NCI-H2196 treated with DMSO at 0.1 percent for 48 hours (cell line): ENCODE measurements around the gene LDLRAD3.

ENCODE experiments used
- DNase-seq: peaks from one replicate; lab custom pipeline; 2025; ENCODE audit not compliant: unreplicated experiment; lab: John Stamatoyannopoulos, UW

LDLRAD3 gene

DNA sequence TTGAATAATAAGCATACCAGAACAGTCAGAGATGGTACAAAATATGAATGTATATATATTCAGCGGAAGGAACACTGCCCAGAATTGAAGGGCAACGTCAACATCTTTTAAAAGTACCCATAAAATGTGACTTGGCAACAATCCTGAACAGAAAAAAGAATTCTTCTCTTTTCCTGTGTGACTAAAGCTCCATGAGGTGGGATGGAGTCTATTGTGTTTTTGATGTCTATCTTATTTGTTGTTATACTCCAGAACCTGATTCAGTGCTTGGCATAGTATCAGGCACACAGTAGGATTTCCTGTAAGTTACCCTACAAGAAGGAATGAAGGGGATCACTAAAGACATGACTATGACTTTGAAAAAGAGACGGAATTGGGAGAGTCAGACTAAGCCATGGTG, 10.3 kb downstream of the LDLRAD3 start:
- DNase-seq, result no peak

DNA sequence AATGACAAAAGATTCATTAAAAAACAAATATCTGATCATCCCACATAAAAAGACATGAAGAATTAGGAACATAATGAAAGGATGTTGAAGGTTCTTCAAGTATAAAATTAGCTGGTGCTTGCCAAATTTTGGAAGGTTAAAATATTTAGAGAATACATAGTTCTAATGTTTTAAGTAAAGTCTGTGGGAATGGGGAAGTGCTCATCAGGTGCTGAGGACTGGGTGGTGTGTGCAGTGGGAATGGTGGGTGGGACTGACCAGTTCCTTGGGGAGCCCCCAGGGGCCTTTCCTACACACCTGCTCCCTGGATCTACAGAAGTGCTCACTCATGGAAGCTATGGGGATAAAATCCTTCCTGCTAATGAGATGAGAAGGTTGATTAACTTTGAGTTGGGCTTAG, 11.8 kb downstream of the LDLRAD3 start:
- no peak for DNase-seq

DNA sequence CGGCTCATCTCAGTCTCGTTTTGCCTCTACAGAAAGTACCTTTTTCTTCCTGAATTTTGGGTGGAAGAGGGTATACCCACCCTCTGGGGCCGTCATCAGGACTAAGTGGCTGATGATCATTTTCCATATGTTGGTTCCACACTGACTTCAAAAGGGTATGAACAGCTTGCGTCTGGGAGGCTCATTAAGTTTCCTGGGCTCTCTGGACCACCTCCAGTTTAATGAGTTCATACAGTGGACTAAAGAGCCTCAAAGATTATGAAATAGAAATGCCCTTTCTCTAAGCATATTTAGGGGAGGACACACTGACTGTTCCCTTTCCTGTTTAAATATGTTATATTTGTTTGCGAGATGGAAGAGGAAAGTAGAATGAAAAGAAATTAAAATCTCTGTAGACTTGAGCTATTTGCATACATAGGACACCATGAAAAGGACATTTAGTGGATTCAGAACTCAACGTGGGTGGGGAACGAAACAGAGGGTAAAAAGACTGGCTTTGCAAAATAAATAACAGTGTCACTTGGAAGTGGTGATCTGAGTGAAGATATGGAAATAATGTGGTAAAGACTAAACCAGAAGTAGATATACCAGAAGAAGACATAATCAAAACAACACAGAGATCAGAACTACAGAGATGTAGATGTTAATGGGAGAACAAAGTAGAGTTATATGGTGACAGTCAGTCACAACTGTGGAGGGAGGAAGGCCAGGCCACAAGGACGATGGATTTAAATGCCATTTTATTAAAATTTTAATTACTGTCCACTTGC, 18.7 kb downstream of the LDLRAD3 start:
- DNase-seq, result no peak

DNA sequence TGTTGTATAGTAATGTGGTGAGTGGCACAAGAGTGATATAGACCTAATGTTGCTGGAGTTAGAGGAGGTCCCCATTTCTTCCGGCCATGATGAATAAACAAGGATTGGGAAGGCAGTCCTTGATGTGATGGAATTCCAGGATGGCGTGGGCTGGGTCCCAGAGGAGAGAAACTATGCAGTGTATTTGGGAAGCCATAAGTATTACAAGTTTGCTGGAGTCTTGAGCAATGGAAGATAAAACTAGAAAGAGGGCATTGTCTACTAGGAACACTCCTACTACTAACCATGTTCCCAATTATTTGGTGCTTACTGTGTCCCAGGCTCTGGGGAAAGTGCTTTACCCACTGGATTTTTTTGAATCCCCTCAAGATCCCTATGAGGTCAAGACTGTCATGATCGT, 20.0 kb downstream of the LDLRAD3 start:
- DNase-seq, result no peak

DNA sequence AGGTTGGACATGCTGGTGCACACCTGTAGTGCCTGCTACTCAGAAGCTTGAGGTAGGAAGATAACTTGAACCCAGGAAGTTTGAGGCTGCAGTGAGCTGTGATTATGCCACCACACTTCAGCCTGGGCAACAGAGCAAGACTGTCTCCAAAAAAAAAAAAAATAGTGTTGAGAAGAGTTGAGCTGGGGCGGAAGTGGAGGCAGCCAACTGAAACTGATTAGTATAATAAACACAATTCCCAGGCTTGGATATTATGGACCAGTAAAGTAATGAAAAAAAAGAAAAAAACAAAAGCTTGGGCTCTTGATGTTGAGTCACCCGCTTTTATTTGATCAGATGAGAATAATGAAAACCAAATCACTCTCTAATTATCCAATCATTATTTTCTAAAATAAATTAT, 21.0 kb downstream of the LDLRAD3 start:
- no peak for DNase-seq

DNA sequence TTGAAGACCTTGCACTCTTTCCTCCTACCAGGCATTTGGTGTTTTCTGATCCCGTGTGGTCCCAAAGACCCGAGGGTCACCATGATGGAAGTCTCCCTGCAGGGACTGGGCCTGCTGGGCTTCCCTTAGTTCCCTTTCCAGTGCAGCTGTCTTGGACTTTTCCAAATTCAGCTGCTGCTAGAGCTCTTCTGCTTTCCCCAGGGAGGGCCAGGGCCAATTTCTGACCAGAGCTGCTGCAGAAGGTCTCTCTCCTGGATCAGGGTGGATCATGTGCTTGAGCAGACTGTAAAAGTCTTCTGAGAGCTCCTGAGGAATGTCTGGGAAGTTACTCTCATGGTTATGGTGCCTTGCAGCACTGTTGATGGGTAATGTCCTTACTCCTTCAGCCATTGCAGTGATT, 23.2 kb downstream of the LDLRAD3 start:
- no peak for DNase-seq

DNA sequence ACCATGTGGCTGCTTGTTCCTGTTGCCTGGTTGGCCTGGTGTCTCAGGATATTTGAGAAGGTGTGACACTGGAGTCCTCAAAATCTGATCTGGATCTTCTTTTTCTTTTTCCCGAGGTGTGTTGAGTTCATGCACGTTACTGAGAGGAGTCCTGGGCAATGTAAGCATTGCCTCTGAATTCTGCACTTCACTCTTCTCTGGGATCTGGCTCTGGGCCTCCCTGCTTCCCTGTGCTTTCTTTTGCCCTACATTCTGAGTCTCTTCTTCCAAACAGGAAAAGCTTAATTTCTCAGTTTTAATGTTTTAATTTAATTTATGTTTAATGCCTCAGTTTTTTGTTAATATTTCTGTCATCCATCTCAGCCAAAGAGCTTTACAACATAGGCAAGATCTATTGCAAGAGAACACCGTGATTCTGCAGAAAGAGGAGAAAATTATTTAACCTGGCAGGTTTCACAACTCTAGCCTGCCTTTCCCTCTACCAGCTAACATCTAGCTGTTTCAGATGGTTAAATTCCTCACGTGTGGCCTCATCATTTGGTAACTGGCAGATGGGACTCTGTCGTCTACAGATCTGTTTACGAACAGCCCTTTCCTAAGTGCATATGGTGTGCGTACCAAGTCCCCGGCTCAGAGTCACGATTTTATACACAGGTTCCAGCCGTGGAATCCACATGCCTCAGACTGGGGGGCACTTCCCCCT, 24.7 kb downstream of the LDLRAD3 start:
- no peak for DNase-seq

DNA sequence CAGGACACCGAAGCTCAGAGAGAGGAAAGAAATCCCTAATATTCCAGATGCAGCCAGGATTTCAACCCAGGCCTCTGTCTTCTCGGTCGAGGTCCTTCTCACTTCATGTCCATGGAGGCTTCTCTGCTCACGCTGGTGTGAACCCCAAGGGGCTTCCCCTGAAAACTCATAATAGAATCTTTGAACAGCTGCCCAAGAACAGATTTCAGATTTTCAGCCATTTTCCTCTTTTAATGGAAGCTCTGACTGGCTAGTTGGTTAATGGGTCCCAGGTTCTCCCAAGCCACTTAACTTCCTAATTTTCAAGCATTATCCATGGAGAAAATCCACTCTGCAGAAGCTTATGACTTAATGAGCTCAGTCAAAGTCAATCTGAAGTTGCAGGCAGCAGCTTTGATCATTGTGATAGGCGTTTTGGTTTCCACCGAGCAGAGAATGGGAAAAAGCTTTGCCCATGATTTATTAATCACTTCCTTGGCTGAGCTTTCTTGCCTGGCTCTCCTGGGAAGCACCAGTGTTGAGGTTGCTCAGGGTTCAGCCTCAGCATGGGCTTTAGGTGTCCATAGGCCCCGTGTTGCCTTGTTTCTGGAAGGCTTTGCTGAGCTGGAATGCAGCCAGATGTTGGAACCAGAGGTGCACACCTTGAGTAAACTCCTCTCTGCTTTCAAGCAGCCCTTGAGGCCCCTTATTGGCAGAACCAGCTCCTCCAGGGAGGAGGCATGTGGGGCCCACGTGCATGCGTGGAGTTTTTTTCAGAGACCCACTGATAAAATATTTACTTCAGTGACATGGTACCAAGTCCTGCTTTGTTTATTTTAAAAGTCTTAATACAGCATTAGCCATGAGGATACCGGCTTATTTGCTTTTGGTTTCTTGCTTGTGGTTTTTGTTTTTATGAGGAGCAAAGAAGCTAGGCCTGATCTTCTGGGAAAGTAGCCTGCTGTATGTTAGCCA, 25.5 kb downstream of the LDLRAD3 start:
- DNase-seq, result no peak

DNA sequence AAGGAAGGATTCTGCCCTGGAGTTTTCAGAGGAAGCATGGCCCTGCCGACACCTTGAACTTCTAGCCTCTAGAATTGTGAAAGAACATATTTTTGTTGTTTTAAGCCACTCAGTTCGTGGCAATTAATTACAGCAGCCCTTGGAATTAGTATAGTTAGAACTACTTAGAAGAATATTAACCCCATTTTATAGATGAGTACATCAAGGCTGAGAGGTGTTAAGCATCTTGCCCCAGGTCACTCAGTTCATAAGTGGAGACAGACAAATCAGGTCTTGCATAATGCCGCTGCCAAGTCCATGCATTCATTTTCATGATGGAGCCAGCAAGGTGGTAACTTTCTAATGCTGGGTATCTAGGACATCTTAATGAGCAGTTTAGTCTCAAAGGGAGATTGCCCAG, 26.6 kb downstream of the LDLRAD3 start:
- DNase-seq, result no peak

DNA sequence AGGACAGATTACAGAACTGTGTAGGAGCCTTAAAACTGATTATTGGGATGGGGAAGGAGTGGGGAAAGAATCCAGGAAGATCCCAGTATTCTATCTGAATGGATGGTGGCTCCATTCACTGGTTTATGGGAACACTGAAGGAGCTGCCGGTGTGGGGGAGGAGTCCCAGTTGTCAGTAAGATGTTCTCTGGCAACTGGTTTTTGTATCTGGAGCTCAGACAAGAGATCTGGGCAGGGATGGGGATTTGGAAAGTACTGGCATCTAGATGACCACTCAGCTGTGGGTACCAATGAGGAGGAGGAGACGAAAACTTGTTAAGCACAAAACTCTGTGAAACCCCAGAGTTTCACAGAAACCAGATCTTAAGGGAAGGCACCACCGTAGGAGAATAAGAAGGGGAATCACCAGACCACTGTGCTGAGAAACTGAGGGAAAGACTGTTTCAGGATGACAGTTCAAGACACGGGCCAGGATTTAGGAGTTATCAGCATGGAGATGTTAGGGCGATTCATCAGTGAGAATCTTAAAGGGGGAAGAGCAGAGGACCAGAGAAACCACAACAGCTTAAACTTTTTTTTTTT, 28.1 kb downstream of the LDLRAD3 start:
- DNase-seq, result no peak

DNA sequence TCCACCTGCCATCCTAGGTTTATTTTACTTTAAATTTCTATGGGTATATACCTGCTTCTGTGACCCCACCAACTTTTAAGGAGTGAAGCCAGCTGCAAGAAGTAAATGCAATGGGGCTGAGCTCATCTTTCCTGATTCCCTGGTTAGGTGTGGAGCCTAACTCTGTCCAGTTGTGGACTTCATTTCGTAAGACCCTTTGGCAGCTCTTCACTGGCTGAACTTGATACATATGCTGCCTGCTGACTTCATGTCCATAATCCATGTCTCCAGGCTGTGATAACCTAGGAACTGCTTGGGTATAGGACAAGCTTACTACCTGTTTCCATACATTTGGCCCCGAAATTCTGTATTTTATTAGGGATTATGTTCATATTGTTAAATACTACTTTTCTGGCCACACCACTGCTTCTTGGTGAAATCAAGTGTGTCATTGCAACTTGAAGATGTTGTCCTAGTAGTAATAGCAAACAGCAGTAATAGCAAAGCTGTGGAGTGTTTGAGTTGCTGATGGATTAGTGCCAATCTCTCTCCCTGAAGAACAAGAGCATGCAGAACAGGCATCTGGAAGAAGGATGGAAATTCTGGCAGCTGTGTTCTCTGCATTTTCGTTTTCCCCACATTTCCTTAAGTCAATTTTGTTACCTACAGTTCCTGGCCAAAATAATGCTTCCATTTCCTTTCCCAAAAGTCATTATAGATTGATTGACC, 31.2 kb downstream of the LDLRAD3 start:
- DNase-seq, result no peak

DNA sequence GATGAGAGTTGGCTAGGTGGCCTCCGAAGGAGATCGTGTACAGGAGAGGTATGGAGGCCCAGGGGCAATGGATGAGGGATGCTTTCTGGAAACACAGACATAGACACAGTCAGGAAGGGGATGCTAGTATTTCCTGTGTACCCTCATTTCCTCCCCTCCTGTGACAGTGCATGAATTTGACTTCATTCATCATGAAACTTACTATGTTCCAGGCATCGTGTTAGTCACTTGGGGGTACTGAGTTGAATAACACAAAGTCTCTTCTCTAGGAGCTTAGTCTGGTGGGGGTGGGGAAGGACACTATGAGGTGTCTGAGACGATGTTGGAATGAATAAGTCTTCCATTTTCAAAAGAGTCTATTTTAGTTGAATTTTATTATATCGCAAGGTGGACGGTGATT, 32.6 kb downstream of the LDLRAD3 start:
- DNase-seq, result no peak

DNA sequence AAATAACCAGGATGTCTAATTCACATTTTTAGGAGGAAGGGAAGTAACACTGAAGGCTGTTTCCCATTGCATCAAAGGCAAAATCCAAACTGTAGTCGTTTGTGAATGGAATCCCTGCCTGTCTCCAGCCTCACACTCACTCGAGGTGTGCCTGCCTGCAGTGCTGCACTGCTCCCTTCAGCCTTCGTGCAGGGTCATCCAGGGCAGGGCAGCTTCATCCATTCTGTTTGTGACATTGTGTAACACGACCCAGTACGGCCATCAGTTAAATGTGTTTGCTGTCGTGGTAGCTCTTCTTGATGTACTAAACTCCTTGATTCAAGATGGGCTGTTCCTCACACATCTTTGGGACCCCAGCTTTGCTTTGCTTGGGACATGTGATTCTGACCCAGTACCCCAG, 34.3 kb downstream of the LDLRAD3 start:
- no peak for DNase-seq

DNA sequence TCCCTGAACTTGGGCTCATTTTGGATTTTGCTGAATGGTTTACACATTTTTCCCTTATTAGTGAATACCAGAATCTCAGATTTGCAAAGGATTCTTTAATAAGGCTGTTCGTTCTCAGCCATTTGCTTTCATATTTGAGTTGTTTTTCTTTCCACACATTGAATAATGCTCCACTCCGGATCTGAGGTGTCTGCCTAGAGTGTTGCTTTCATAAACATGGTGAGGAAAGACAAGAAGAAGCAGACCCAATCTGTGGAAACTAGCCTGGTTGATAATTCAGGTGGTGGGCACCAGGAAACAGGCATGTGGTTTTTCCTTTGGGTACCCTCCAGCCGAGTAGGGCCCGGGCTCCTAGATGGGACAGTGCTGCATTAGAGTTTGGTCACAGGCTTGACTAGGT, 35.0 kb downstream of the LDLRAD3 start:
- DNase-seq, result no peak

DNA sequence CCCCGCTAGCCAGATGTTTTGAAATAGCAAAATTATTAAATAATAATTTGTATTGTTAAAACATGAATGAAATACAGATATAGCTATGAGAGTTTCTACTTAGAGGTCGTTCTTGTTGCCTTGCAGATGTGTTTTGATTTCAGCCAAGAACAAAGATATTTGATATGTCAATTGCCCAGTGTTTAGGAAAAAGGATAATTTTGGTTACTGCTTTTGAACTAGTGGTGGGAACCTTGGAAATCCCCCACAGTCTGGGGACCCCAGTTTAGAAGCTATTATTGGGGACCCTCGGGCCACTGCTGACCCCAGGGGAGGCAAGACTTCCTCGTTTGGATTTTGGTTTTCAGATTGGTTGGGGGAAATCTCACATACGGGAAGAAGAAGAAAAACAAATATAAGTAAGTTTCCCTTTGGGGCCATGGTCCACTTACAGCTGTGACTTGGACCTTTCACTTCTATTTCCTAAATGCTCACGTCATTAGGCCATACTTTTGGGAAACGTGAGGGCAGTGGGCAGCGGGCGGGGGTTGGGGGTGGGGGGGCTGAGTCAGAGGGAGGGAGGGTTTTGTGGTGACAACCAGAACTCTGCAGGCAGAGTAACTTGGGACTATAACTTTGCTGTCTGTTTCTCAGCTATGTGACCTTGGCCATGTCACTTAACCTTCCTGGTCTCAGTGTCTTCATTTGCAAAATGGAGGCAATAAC, 37.0 kb downstream of the LDLRAD3 start:
- DNase-seq, result no peak

DNA sequence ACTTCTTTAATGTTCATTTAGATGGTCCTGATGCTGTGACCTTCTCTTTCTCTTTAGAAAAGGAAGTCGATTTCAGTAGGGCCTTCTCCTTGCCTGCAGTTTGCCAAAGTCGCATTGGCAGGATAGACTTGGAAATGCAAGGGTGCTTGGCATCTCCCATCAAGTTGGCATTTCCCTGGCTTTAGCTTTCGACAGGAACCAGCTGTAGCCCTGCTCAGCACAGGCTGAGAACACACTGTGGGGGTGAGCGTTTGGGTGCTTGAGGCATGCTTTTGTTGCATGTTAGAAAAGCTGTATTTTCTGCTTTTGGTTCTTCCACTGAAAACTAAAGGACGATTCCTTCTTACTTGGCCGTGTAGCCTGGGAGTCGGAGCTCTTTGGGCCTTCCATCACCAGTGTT, 37.7 kb downstream of the LDLRAD3 start:
- no peak for DNase-seq

DNA sequence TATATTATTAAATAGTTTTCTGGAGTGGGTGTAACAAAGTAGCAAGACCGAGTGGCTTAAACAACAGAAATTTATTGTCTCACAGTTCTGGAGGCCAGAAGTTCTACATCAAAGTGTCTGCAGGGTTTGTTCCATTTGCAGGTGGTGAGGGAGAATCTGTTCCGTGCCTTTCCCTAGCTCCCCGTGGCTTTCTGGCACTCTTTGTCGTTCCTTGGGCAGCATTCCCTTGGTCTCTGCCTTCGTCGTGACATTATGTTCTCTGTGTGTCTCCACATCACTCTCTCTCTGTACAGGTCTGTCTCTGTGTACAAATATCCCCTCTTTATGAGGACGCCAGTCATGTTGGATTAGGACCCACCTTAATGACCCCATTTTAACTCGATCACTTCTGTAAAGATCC, 38.2 kb downstream of the LDLRAD3 start:
- no peak for DNase-seq

DNA sequence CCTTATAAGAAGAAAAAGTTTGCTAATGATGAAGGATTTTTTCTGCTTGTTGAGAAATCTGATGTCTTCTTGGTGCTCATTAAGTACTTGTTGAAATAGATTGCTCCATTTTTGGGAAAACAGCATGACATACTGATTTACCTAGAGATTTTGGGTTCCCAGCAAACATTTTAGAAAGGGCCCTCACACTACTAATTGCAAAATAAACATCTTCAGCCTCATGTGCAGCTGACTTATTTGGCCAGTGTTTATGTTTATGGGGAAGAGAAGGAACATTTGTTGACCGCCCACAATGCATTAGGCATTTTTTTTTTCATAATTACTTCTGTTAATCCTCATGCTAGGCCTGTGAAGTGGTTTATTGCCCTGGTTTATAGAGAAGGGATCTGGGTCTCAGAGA, 40.1 kb downstream of the LDLRAD3 start:
- DNase-seq, result no peak

DNA sequence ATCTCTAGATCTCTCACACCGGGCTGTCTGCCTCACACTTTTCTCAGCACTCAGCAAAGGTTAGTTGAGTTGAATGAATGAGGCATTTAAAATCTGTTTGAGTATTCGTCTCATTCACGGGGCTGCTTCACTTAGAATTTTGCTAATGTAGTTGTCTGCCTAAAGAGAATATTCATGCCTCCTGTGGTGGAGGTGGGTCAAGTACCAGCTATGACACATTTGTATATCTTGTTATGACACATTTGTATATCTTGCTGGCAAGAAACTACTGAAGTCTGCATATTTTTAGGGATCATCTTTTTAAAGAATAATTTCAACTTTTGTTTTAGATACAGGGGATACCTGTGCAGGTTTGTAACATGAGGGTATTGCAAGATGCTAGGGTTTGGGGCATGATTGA, 43.1 kb downstream of the LDLRAD3 start:
- DNase-seq, result no peak

DNA sequence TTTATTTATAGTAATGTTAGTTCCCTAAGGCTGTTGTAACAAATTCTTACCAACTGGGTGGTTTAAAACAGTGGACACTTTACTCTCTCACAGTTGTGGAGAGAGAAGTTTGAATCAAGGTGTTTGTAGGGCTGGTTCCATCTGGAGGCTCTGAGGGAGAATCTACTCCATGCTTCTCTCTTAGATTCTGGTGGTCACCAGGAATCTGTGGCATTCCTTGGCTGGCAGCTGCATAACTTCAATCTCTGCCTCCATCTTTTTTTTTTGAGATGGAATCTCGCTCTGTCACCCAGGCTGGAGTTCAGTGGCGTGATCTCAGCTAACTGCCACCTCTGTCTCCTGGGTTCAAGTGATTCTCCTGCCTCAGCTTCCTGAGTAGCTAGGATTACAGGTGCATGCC, 46.3 kb downstream of the LDLRAD3 start:
- DNase-seq, result no peak
